ENCODE measurements around the gene TMEM273.

DNA sequence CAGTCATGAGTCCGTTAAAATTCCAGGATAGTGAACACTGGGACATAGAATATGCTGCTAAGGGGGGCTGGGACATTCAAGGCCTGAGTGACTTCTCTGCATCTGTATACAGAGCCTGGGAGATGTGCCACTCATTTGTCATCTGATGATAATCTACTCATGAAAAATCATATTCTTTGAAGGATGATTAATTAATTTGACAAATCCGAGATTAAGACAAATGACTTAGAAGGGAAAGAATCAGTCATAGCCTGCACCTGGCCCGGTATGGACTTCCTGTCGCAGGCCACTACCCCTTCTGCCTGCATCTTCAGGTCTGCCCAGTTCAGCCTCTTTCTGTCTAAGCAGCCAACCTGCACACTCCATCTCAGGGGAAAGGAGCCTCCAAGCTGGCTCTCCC lies 35.5 kb downstream of the TMEM273 start:
- TF ChIP-seq, protein P1, sequence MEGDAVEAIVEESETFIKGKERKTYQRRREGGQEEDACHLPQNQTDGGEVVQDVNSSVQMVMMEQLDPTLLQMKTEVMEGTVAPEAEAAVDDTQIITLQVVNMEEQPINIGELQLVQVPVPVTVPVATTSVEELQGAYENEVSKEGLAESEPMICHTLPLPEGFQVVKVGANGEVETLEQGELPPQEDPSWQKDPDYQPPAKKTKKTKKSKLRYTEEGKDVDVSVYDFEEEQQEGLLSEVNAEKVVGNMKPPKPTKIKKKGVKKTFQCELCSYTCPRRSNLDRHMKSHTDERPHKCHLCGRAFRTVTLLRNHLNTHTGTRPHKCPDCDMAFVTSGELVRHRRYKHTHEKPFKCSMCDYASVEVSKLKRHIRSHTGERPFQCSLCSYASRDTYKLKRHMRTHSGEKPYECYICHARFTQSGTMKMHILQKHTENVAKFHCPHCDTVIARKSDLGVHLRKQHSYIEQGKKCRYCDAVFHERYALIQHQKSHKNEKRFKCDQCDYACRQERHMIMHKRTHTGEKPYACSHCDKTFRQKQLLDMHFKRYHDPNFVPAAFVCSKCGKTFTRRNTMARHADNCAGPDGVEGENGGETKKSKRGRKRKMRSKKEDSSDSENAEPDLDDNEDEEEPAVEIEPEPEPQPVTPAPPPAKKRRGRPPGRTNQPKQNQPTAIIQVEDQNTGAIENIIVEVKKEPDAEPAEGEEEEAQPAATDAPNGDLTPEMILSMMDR (IDR thresholded peaks at IDR 0.05): no peak
- no peak for TF ChIP-seq ZFX (IDR thresholded peaks at IDR 0.05; ENCODE audit: borderline replicate concordance)

Measured in 22Rv1 (cell line).